Loucy (cell line): Measurements from ENCODE around the gene AKNA.

Experiments
- EZH2phosphoT487 ChIP-seq: fragments of 200-600 bp; IDR thresholded peaks from 2 replicates; pipeline ENCODE4 v1.6.1; 2018; ENCODE audit warnings: antibody characterized with exemption, mild to moderate bottlenecking, moderate library complexity, borderline replicate concordance
- TF ChIP-seq, protein P1 (sequence below): fragments of 200-600 bp; sonication (generic); conservative IDR thresholded peaks from 2 replicates; pipeline ENCODE4 v1.5.1; 2014; ENCODE audit warnings: mild to moderate bottlenecking, antibody characterized with exemption, low read length

DNA sequence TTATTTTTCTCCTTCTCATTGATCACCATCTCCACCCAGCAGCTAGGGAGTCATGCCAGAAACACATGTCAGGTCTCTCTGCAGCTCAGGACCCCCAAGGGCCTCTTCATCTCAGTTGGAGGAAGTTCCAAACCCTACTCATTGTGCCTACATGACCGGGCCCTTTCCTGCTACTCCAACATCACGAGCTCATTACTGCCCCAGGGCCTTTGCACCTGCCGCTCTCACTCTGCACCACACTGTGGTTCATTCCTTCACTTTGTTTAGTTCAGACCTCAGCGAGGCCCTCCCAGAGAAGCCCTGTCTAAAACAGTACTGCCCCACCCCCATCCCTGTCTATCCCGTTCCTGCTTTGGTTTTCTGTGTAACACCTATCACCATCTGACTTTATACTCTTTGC is 22.1 kb upstream of the AKNA start:
- TF ChIP-seq, protein P1, sequence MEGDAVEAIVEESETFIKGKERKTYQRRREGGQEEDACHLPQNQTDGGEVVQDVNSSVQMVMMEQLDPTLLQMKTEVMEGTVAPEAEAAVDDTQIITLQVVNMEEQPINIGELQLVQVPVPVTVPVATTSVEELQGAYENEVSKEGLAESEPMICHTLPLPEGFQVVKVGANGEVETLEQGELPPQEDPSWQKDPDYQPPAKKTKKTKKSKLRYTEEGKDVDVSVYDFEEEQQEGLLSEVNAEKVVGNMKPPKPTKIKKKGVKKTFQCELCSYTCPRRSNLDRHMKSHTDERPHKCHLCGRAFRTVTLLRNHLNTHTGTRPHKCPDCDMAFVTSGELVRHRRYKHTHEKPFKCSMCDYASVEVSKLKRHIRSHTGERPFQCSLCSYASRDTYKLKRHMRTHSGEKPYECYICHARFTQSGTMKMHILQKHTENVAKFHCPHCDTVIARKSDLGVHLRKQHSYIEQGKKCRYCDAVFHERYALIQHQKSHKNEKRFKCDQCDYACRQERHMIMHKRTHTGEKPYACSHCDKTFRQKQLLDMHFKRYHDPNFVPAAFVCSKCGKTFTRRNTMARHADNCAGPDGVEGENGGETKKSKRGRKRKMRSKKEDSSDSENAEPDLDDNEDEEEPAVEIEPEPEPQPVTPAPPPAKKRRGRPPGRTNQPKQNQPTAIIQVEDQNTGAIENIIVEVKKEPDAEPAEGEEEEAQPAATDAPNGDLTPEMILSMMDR: no peak
- no peak for TF ChIP-seq EZH2phosphoT487
